HG02642 (cell line): ENCODE measurements around the gene CADM2.

Source experiments
- ATAC-seq: cut with Tn5 transposase; IDR thresholded peaks from one replicate; pipeline ENCODE4 v1.9.1; 2021; ENCODE audit warnings: mild to moderate bottlenecking; ENCODE audit not compliant: unreplicated experiment, poor library complexity

CADM2 gene

DNA sequence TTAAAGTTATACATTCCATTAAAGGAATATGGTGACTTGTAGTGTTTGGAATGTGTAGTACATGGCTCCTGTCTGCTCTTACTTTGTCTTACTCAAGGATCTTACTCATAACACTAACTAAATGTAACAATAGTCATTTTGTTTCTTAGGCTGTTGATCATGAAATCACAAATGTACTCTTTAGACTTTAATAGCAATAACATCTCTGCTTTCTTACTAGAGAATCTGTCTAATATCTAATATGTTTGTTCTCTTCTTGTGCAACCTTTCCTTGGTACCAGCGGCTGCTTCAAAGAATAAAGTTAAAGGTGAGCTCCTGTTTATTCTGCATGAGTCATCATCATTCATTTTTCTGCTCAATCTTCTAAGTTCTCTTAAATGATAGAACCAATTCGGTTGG, 767.5 kb downstream of the CADM2 start:
- ATAC-seq, result no peak

DNA sequence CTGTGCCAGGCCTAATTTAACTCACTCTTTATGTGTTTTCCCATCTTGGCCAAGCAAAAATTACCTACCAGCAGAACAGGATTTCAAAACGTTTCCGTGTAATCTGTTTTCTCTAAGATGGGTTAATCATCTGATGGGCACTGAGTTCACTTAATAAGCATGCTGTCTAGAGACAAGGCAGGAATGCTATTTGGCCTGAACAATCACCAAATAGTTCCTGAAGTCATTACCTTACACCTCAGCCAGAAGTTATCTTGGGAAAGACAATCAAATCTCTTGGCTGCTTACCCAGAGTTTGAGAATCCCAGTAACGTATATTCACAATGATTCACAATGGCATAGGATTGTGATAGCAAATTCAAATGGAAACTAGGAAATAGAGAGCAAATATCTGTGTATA, 779.1 kb downstream of the CADM2 start:
- no peak for ATAC-seq

DNA sequence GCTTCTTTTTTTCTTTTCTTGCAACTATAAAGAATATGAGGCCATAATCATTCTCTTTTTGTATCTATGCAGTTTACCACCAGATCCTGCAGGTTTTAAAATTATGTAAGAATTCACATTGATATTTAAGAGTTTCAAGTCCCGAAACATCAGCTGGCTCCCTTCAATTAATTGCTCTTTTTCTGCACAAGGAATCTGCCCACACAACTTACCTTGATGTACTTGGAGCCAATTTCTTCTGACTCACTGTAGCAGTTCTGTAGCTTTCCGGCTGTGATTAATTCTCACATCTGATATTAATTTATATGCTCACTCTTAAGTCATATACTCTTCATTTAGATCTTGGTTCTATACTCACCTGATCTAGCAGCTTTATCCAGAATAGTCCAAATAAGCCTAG, 781.8 kb downstream of the CADM2 start:
- ATAC-seq, result no peak

DNA sequence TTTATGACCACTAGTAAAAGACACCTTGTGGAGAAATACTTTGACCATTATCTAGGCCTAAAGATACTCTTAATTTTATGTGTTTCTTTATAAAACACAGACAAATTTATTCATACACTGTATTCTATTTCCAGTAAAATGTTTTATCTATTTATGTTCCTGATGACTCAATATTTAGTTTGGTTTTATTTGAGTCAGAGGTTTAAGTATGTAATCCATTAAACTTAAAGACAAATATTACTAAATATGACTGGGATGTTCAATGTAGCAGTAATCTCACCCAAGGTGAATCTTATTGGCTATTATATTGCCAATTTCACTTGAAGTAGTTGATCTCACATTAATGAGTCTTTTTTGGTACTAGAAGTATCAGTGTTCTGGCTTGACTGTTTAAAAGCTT, 799.7 kb downstream of the CADM2 start:
- ATAC-seq, result no peak

DNA sequence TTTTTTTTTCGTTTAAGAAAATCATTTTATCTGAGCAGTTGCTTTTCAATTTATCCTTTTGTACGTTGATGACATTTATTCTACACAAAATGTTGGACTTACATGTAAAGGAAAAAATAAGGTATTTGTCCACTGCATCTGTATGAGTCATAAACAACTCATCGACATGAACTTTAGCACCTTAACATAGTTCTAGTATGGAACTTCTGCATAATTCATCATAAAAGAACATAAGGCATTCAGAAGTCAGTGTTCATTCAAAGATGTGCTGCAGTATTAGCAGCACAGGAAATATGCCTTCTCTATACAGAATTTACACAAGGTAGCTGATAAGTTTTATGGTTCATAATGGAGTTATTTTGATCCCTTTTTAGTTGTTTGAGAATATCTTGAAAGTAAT, 801.6 kb downstream of the CADM2 start:
- ATAC-seq, result no peak

DNA sequence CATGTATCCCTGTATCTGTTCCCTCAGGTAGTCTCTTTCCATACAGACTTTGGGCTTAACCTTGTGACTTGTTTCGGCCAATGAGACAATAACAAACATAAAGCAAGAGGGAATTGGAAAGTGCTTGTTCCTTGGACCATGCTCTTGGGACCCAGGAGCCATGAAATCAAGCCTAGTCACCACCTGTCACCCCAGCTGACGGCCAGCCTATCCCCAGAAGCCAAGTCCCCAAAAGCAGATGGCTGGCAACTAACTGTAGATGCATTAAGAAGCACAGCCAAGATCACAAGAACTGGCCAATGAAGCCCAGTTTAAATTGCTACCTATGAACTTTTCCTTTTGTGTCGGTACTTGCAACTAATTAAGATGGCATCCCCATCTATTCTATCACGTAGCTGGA, 822.0 kb downstream of the CADM2 start:
- ATAC-seq, result no peak

DNA sequence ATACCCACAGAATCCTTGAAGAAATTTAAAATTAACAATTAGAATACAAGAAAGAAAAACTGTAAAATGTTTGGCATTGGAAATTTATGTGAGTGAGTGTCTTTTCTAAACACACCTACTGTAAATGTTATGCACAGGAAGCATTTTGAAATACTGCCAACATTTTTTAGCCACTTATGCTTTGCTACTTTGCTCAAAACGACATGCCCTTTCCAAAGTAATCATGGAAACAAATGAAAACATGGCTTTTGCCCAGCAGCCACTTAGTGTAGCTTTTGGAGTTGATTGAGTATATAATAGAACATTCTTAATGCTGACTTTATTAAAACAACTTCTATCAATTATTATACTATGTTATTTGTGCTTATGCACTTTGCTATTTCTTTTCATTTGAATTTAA, 823.0 kb downstream of the CADM2 start:
- ATAC-seq, result no peak

DNA sequence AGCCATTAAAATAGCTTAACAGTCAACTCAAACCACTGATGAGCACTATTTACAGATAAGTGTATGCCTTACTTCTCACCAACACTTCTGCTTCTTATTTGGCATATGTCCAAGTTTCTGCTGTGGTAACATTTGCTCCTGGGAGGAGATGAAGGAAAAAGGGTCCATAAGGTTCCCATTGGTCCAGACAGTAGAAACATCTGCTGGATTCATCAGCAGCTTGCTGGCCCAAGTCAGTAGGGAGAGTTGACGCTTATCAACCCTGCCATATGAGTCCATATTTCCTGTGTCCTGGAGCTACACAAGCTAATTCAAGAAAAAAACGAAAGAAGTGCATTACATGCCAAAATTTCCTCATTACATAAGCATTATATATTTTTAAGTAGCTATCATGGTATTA, 824.5 kb downstream of the CADM2 start:
- ATAC-seq, result no peak

DNA sequence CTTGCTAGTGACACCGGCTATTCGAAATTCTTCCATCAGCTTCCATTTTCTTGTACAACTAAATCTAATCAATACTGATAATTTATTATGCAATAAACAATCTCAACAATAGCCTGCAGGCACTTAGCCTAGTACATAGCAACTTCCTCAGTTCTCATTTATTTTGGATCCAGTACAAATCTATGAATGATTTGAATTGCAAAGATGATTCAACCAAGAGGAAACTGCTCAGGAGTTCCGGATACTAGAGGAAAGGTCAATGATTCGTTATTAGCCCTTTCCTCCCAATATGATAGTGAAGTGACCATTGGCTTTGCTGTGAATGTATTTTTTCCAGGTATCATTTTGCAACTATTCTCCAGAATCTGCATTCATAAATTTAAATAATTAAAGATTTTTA, 827.0 kb downstream of the CADM2 start:
- no peak for ATAC-seq

DNA sequence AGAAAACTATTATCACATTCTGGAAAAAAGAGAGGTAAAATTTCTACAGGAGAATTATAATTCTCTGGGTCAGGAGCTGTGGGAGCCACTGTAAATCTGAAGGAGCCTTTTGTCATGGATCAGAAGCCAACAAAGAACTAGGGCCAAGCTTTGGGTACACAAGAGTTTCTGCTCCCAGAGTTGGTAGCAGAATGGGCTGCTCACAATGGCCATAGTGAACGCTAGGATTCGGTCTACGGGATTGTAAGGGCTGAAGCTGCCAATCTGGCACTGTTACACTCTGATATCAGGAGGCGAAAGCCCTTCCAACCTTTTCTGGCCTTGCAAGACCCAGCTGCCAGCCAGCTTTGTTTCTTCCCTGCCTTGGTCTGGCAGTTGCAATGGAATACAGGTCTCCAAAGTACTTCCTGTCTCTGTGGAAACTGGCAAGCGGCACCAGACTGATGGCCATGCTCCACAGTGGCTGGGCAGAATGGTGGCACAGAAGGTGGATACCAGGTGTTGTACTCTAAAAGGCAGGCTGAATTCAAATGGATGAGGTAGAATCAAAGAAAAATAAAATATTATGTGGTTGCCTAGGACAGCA, 831.7 kb downstream of the CADM2 start:
- ATAC-seq, result no peak

DNA sequence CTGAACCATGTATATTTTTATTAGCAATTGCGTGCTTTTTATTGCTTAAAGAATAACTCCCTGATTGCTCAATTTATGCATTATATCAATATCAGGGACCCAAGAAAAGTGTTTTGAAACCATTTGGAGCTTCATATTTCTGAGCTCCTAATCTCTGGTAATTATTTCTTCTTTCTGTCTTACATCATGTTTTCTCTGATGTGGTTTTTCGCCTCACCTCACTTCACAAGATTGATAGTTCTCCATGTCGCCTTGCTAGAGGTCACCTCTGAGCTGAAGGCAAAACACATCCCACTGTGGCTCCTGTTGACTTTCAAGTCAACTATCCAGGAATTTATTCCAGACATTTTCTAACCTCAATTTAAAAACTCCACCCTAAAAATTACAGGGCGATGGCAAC, 837.4 kb downstream of the CADM2 start:
- ATAC-seq, result no peak

DNA sequence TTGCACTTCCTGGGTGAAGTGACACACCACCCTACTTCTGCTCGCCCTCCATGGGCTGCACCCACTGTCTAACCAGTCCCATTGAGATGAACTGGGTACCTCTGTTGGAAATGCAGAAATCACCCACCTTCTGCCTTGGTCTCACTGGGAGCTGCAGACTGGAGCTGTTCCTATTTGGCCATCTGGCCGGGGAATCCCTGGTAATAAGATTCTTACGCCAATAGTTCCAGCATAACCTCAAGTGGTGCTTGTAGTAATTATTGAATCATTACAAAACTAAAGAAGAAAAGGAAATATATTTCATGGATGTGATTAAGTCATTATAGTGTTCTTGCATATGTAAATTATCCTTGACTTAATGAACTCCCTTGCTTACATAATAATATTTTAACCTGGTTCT, 841.9 kb downstream of the CADM2 start:
- no peak for ATAC-seq

DNA sequence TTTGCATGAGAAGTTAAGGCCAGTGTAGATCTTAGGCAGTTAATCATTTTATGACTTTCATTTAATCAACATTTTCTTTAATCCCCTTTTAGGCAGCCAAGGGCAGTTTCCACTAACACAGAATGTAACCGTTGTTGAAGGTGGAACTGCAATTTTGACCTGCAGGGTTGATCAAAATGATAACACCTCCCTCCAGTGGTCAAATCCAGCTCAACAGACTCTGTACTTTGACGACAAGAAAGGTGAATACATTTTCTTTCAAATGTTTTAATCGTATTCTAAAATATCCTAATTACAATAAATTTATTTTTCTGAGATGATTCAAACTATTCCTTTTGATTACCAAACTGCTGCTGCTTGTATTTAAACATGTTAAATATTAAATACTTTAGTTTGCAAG, 843.2 kb downstream of the CADM2 start:
- ATAC-seq, result no peak

DNA sequence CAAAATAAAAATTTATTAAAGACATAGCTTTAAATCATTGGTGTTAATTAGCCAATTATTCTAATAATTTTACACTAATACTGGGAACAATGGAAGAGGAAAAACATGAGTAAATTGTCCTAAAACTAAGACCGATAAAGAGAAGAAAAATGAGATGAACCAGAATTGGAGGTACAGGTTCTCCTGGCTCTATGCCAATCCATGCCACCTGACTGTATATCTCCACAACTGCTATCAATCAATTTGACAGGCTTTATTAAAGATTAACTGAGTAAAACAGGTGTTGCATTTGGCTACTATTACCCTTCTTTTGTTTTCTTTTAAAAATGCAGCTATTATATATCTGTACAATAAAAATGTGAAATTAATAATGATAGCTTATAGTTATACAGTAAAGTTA, 850.0 kb downstream of the CADM2 start:
- no peak for ATAC-seq

DNA sequence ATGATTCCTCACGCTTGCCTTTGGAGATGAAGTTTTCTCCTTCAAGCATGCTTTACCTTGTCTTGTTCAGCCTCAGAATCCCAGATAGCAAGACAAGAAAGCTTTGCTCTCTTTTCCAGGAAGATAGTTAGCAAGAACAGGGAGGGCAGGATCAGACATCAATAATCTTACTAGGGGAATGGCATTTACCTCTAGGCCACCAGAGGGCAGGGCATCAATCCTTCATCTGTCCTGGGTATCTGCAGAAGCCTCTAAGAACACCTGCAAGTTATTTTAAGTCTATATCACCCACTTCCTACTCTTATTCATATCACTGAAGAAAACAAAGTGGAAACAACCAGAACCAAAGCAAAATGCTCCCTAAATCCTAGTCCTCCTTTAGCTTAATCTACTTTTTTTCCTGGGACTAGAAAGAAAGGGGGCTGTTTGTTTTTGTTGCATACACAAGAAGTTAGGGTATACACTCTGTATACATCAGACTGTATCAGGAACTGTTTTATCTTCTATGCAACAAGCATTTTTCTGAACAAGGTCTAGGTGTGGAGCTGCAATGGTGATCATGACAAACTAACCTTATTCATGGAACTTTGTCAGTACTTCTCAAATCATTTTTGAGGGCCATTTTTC, 862.5 kb downstream of the CADM2 start:
- ATAC-seq, result peak; percentile 80

DNA sequence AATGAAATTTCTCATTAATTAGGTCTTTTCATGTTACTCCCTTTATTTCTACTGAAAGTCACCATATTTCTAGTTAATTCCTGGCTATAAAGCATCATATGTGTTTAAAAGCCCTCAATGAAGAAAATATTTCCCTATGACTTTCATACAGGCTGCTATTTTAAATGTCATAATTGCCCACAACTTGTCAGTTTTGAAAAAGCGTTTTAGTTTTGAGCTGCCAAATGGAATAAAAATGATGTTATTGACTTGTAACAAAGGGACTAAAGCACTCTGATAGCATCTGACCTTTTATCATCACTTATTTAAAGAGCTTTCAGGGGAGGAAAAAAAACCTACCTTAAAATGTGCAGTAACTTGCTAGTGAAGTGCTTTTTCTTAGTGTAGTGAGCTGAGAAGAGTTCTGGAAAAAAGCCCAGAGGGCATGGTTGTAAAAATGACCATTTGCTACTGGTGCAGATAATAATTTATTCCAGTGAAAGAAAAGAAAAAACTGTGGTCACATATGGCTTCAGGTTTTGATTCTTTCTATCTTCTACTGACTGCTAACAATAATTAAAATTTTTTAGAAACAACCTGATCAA, 877.2 kb downstream of the CADM2 start:
- ATAC-seq, result no peak

DNA sequence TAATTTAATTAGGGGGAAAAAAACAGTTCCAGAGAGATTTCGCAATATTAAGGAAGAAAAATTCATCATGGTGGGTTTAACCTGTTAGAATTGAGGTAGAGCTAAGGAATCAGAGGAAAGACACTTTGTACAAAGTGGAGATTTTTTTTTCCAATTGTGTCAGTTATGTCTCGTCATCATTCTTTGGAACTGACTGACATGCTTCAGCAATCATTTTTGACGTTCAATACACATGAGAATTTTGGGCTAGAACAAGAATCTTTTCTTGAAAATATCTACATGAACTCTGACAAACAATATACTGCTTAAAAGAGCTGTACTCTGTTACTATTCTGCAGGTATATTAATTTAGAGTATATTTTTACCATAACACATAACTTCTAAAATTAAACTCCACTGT, 878.6 kb downstream of the CADM2 start:
- no peak for ATAC-seq

DNA sequence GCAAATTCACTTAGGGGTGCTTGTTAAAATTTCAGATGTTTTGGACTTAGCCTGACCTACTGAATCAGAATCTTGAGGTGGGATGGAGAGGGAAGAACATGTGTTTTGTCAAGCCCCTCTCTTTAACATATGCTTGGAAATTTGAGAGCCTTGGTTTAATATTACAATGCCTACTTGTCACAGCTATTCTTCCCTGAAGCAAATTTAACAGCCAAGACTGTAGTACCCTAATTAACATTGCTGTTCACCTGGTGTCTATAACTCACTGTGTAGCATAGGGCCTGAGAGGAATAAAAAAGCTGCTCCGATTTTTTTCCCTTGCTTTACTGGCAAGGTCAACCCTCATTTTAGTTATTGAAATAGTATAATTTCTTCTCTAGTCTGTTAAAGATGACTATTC, 880.1 kb downstream of the CADM2 start:
- no peak for ATAC-seq

DNA sequence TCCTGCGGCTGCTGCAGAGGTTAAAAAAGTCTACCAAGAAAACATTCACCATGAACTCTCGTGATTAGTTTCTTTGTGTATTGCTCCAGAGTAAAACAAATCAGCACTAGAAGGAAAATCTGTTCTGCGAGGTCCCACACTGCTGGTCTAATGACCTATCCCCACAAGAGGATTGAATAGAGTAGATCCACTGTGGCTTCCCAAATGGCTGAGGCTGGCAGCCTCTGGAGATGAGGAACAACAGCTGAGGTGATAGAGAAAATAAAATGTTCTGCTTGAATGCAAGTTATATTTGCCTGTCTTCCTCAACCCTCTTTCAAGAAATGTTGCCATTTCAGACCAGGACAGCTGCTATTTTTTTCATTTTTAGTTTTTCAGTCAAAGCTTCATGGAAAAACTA, 883.3 kb downstream of the CADM2 start:
- no peak for ATAC-seq

DNA sequence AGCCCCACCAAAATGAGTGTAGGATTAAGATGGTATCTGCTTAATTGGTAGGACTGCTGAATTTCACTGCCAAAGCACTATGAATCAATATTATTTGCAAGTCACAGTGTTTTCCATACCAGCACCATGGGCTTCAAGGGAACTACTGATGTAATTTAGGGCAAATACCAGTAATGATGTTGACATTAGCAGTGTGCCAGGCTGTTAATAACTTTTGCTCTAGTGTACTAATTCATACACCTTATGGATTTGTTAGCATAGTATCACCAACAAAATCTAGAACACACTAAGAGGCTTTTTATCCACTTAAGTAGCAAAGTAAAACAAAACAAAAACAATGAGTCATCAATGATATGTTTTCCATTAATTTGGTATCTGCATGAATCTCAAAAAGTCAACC, 888.2 kb downstream of the CADM2 start:
- no peak for ATAC-seq

DNA sequence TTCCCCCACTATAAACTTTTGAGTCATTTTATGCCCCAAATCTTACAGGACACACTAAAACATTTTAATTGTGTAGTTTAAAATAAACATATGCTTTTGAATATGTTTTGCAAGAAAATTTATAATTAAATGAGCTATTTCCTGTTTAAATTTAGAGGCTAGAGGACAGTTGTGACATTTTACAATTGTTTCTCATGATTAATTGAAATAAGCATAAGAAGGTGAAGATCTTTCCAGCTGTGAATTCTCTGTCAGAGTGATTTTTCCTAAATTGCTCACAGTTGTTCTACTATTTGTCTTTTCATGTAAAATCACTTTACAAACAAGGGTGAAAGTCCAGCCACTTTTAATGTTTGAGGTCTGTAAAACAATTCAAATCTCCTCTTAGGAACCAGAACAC, 892.3 kb downstream of the CADM2 start:
- ATAC-seq, result no peak

DNA sequence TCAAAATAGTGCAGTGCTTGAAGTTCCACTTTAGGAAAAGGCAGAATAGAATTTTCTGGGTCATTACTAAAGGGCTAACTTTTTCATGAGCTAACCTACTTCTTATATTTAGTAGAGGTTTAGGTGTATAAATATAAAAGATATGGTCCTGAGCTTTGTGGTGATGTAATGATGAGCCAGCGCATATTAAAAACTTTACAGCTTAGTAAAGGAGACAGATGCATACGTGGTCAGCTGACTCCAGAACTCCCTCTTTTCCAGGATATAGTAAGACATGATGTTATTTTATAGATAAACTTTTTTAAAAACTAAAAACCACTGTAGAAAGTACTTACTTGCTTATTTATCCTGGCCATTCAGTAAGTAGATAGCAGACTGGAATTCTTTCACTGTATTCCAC, 895.0 kb downstream of the CADM2 start:
- no peak for ATAC-seq
